Activated CD4-positive, alpha-beta T cell treated with anti-CD3 and anti-CD28 coated beads for 4 hours (primary cell): ENCODE data around the gene GDPD4.

Experiments used
- DNase-seq, 2 donors: peaks; one replicate each; pipeline ENCODE4 v3.0.0-alpha.2; 2020

Gene GDPD4

GRCh38 chr11:77171885-77172665 lies 129.4 kb downstream of the GDPD4 start:
- DNase-seq = no peak

GRCh38 chr11:77171254-77171653 lies 130.2 kb downstream of the GDPD4 start:
- DNase-seq = no peak

GRCh38 chr11:77170107-77170506 lies 131.4 kb downstream of the GDPD4 start:
- DNase-seq = no peak

DNA sequence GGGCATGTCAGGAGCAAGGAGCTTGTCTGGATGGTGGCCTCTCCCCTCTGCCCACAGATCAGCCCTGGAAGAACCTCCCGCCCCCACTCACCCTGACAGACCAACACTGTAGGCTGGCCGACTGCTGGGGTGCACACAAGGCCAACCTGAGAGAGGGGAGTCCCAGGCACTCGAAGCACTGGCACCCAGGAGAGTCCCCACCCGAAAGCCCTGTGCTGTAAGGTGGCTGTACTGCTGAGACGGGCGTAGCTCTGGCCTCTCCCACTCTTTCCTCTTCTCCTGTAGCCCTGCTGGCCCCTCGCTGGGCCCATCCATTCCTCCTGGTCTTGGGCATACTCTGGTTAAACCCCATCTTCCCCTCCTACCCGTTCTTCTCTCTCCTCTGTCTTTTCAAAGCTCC lies 133.7 kb downstream of the GDPD4 start:
- DNase-seq = no peak

GRCh38 chr11:77167111-77167626 lies 134.3 kb downstream of the GDPD4 start:
- no peak for DNase-seq
